Testis (tissue), 2 donors: ENCODE data around the gene DAP3.
"Not testable (repeated sequence)": the region's sequence is repeated elsewhere in the genome, so short reads cannot be mapped to it uniquely, and the experiment has no call there.

Experiments used
- POLR2A ChIP-seq: fragments of 450-650 bp; IDR thresholded peaks from one replicate; pipeline ENCODE4 v1.6.1; 2017; ENCODE audit warnings: antibody characterized with exemption, mild to moderate bottlenecking, moderate library complexity
- TF ChIP-seq, protein P1 (sequence below), 3 experiments: fragments of 450-650 bp in 2 of 3; fragments of 200-600 bp in 1 of 3; sonication (generic) in 1 of 3; IDR thresholded peaks; one replicate each; pipeline ENCODE4 v1.5.1; 2016 to 2019; ENCODE audit warnings: antibody characterized with exemption in 3 of 3, mild to moderate bottlenecking in 2 of 3, moderate library complexity in 1 of 3

DNA sequence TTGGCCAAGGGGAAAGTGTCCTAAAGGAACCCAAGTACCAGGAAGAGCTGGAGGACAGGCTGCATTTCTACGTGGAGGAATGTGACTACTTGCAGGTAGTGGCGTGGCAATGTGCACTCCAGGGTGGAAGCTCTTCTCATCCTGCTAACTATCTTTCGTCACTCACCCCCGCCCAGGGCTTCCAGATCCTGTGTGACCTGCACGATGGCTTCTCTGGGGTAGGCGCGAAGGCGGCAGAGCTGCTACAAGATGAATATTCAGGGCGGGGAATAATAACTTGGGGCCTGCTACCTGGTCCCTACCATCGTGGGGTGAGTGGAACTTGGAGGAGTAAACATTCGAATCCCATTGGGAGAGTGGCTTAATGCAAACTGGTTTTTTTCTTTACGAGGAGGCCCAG, 58.7 kb downstream of the DAP3 start:
- TF ChIP-seq, protein P1, sequence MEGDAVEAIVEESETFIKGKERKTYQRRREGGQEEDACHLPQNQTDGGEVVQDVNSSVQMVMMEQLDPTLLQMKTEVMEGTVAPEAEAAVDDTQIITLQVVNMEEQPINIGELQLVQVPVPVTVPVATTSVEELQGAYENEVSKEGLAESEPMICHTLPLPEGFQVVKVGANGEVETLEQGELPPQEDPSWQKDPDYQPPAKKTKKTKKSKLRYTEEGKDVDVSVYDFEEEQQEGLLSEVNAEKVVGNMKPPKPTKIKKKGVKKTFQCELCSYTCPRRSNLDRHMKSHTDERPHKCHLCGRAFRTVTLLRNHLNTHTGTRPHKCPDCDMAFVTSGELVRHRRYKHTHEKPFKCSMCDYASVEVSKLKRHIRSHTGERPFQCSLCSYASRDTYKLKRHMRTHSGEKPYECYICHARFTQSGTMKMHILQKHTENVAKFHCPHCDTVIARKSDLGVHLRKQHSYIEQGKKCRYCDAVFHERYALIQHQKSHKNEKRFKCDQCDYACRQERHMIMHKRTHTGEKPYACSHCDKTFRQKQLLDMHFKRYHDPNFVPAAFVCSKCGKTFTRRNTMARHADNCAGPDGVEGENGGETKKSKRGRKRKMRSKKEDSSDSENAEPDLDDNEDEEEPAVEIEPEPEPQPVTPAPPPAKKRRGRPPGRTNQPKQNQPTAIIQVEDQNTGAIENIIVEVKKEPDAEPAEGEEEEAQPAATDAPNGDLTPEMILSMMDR (IDR thresholded peaks at IDR 0.05) = not testable (repeated sequence)
- not testable (repeated sequence) for TF ChIP-seq POLR2A
